ENCODE results near the gene MRPL45.
"Not testable (repeated sequence)": the region's sequence is repeated elsewhere in the genome, so short reads cannot be mapped to it uniquely, and the experiment has no call there.

DNA sequence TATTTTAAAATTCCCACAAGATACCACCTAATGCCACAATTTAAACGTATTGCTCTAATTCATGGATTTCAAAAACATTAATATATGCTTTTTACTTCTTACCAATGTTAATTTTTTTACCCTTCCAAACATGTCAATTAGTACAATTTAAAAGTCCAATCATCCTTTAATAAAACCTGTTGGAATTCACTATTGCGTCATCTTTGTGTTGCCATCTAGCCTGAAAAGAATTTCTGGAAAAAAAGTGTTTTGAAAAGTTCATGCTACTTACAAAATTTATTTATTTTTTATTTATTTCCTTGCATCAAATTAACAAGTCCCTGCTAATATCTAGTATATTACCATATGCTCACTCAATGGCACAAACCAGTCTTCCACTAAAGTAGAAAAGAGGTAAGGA, 42.6 kb upstream of the MRPL45 start:
- TF ChIP-seq, protein P1, sequence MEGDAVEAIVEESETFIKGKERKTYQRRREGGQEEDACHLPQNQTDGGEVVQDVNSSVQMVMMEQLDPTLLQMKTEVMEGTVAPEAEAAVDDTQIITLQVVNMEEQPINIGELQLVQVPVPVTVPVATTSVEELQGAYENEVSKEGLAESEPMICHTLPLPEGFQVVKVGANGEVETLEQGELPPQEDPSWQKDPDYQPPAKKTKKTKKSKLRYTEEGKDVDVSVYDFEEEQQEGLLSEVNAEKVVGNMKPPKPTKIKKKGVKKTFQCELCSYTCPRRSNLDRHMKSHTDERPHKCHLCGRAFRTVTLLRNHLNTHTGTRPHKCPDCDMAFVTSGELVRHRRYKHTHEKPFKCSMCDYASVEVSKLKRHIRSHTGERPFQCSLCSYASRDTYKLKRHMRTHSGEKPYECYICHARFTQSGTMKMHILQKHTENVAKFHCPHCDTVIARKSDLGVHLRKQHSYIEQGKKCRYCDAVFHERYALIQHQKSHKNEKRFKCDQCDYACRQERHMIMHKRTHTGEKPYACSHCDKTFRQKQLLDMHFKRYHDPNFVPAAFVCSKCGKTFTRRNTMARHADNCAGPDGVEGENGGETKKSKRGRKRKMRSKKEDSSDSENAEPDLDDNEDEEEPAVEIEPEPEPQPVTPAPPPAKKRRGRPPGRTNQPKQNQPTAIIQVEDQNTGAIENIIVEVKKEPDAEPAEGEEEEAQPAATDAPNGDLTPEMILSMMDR (IDR thresholded peaks at IDR 0.05; ENCODE audit: low read depth, low read length), result not testable (repeated sequence)
- not testable (repeated sequence) for TF ChIP-seq EZH2phosphoT487 (IDR thresholded peaks at IDR 0.05; ENCODE audit: low read depth)

All from OCI-LY3 (cell line).